Measurements from ENCODE around the gene TENM4.

DNA sequence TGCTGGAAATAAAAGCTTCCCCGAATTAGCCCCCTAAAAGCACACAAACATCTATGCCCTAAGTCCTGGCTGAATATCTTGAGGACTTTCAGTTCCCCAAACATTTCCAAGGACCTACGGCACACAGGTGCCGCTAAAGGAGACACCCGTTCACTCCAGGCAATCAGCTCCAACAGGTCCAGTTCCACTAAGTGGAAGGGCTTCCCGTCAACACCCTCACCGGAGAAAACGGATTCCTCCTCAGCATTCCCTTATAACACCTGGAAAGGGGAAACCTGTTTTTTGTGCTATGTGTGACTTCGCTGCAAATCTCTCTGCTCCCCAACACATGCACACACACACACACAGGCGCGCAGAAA lies 3.9 kb downstream of the TENM4 start:
- no peak for TF ChIP-seq POLR2A (IDR thresholded peaks at IDR 0.05)
- no peak for TF ChIP-seq CTCF (IDR thresholded peaks at IDR 0.05)

Data from uterus (tissue), 2 donors.